Activated T-helper 1 cell treated with anti-CD3 and anti-CD28 coated beads, Interleukin-12 subunit alpha, Interleukin-12 subunit beta, Interleukin-2, Interleukin-4 antibody, amounts not matched to agents 30 ng/mL and 10 ng/mL and 1 ng/mL, durations not matched to agents 14 hours and 24 hours and 36 hours (primary cell): ENCODE data around the gene KCNC4. TPM values are rescaled to one million over a fixed set of nuclear protein-coding genes. Genes with fewer than 3 reads are reported as not detected.

ENCODE experiments used
- total RNA-seq: library from RNA; stranded (reverse); gene quantifications from 2 replicates; pipeline ENCODE4 v1.2.3, GENCODE V29; 2022

The KCNC4 gene
- total RNA-seq, 1 donor from 2014 or later: 11.8 TPM

Other genes starting within 250 kb of the KCNC4 start
- gene AHCYL1, start 225.5 kb upstream of the KCNC4 start, total RNA-seq: 63.8 and 64.1 TPM in 2 replicates
- gene STRIP1, start 175.7 kb upstream of the KCNC4 start, total RNA-seq: 41.5 and 43.7 TPM in 2 replicates
- not detected in 2 replicates for gene ALX3, start 139.6 kb upstream of the KCNC4 start, total RNA-seq
- not detected in 2 replicates for gene UBL4B, start 97.9 kb upstream of the KCNC4 start, total RNA-seq
- gene SLC6A17, start 59.8 kb upstream of the KCNC4 start, total RNA-seq: 0.05 and 0.23 TPM in 2 replicates
- 58.5 and 59.0 TPM in 2 replicates for gene RBM15, start 129.1 kb downstream of the KCNC4 start, total RNA-seq
- 0.16 and 0.39 TPM in 2 replicates for gene SLC16A4, start 180.7 kb downstream of the KCNC4 start, total RNA-seq
- 163 and 184 TPM in 2 replicates for gene LAMTOR5, start 197.4 kb downstream of the KCNC4 start, total RNA-seq
- gene PROK1, start 240.8 kb downstream of the KCNC4 start, total RNA-seq: not detected in 2 replicates